HepG2 (cell line): Measurements from ENCODE around the gene MRPL58. TPM values are rescaled to one million over a fixed set of nuclear protein-coding genes. Genes with fewer than 3 reads are reported as not detected.

ENCODE experiments used
- AGO2 ChIP-seq: fragments of 200-400 bp; formaldehyde crosslinking; optimal IDR thresholded peaks from 2 replicates; pipeline ENCODE3; 2017; ENCODE audit warnings: mild to moderate bottlenecking, low read depth, low read length, moderate library complexity
- BCL6 ChIP-seq: IDR thresholded peaks from 2 replicates; pipeline ENCODE4 v1.6.1; 2016; ENCODE audit warnings: missing genetic modification reagents, missing compliant biosample characterization
- CBFB ChIP-seq: sonication (generic); formaldehyde crosslinking; IDR thresholded peaks from 2 replicates; pipeline ENCODE4 v1.4.0; 2020; ENCODE audit warnings: missing genetic modification reagents
- ELF3 ChIP-seq: IDR thresholded peaks from 2 replicates; pipeline ENCODE4 v1.6.1; 2016; ENCODE audit warnings: missing genetic modification reagents, missing compliant biosample characterization
- ETV6 ChIP-seq: sonication (generic); formaldehyde crosslinking; conservative IDR thresholded peaks from 2 replicates; pipeline ENCODE4 v1.4.0; 2020; ENCODE audit warnings: missing genetic modification reagents
- FOXK1 ChIP-seq: sonication (generic); formaldehyde crosslinking; IDR thresholded peaks from 2 replicates; pipeline ENCODE4 v1.4.0; 2020; ENCODE audit warnings: low read depth, missing genetic modification reagents, borderline replicate concordance
- MBD4 ChIP-seq: IDR thresholded peaks from 2 replicates; pipeline ENCODE4 v1.6.1; 2012; ENCODE audit warnings: low read length, inconsistent platforms, borderline replicate concordance
- MIER3 ChIP-seq: IDR thresholded peaks from 2 replicates; pipeline ENCODE4 v1.6.1; 2016; ENCODE audit warnings: missing compliant biosample characterization, borderline replicate concordance
- NKX3-1 ChIP-seq: sonication (generic); formaldehyde crosslinking; IDR thresholded peaks from 2 replicates; pipeline ENCODE4 v1.5.0; 2020; ENCODE audit warnings: missing genetic modification reagents
- PCBP2 ChIP-seq: fragments of 200-400 bp; formaldehyde crosslinking; optimal IDR thresholded peaks from 2 replicates; pipeline ENCODE3; 2018; ENCODE audit warnings: low read length, low read depth; ENCODE audit not compliant: poor library complexity, severe bottlenecking
- SMARCC2 ChIP-seq: fragments of 450-650 bp; IDR thresholded peaks from 2 replicates; pipeline ENCODE4 v1.6.1; 2017; ENCODE audit warnings: antibody characterized with exemption, mild to moderate bottlenecking
- SRSF4 ChIP-seq: fragments of 200-400 bp; formaldehyde crosslinking; IDR thresholded peaks from one replicate; pipeline ENCODE4 v1.6.1; 2018; ENCODE audit warnings: mild to moderate bottlenecking, low read depth, low read length, moderate library complexity; ENCODE audit not compliant: poor library complexity, severe bottlenecking
- ZNF160 ChIP-seq: sonication (generic); formaldehyde crosslinking; IDR thresholded peaks from 2 replicates; pipeline ENCODE4 v1.8.0; 2022; ENCODE audit warnings: mild to moderate bottlenecking, inconsistent platforms, missing genetic modification reagents
- ZNF891 ChIP-seq: sonication (generic); formaldehyde crosslinking; IDR thresholded peaks from 2 replicates; pipeline ENCODE4 v1.5.0; 2020; ENCODE audit warnings: mild to moderate bottlenecking, missing genetic modification reagents
- polyA plus RNA-seq, 8 experiments: library from polyadenylated mRNA; depleted of rRNA in 3 of 8; stranded (reverse) in 7 of 8; unstranded in 1 of 8; fragments of >200 nt; fragmentation: Illumina TruSeq in 4 of 8; extraction: Trizol in 4 of 8; gene quantifications; 2 replicates each; pipeline versions ENCODE4 v1.2.1 to v1.2.3, GENCODE V29; 2011 to 2016; ENCODE audit warnings: low read depth in 4 of 8, missing spikeins in 1 of 8, mixed read lengths in 1 of 8; ENCODE audit not compliant: insufficient read depth in 1 of 8
- total RNA-seq, 5 experiments: library from RNA; depleted of rRNA; stranded (reverse); fragments of >200 nt; fragmentation: Illumina TruSeq; extraction: Trizol; gene quantifications; 2 replicates each; pipeline ENCODE4 v1.2.3, GENCODE V29; 2016; ENCODE audit warnings: low read depth in 1 of 5
- TF ChIP-seq, protein P1 (sequence below): conservative IDR thresholded peaks from 2 replicates; pipeline ENCODE4 v1.6.1; 2018; ENCODE audit warnings: missing genetic modification reagents
- TF ChIP-seq, protein P2 (sequence below): sonication (generic); formaldehyde crosslinking; IDR thresholded peaks from 2 replicates; pipeline ENCODE4 v1.5.1; 2020; ENCODE audit warnings: mild to moderate bottlenecking, missing genetic modification reagents
- TF ChIP-seq, protein P3 (sequence below), 2 experiments: sonication (generic) in 1 of 2; formaldehyde crosslinking in 1 of 2; IDR thresholded peaks; 2 replicates each; pipeline versions ENCODE4 v1.4.0 to v1.6.1; 2018 to 2020; ENCODE audit warnings: missing genetic modification reagents in 2 of 2, borderline replicate concordance in 1 of 2, low read depth in 1 of 2, mild to moderate bottlenecking in 1 of 2, missing biosample characterization in 1 of 2
- TF ChIP-seq, protein P4 (sequence below): sonication (generic); formaldehyde crosslinking; IDR thresholded peaks from 2 replicates; pipeline ENCODE4 v1.4.0; 2020; ENCODE audit warnings: missing genetic modification reagents, low read depth, mild to moderate bottlenecking, borderline replicate concordance
- TF ChIP-seq, protein P5 (sequence below): fragments of 450-650 bp; IDR thresholded peaks from 2 replicates; pipeline ENCODE4 v1.6.1; 2016

Gene MRPL58
- total and polyA plus RNA-seq, 2 of the 13 experiments (the other 11 are each of a cell fraction or from before 2014, with no cell fraction given), result 44.9 to 68.9 TPM

DNA sequence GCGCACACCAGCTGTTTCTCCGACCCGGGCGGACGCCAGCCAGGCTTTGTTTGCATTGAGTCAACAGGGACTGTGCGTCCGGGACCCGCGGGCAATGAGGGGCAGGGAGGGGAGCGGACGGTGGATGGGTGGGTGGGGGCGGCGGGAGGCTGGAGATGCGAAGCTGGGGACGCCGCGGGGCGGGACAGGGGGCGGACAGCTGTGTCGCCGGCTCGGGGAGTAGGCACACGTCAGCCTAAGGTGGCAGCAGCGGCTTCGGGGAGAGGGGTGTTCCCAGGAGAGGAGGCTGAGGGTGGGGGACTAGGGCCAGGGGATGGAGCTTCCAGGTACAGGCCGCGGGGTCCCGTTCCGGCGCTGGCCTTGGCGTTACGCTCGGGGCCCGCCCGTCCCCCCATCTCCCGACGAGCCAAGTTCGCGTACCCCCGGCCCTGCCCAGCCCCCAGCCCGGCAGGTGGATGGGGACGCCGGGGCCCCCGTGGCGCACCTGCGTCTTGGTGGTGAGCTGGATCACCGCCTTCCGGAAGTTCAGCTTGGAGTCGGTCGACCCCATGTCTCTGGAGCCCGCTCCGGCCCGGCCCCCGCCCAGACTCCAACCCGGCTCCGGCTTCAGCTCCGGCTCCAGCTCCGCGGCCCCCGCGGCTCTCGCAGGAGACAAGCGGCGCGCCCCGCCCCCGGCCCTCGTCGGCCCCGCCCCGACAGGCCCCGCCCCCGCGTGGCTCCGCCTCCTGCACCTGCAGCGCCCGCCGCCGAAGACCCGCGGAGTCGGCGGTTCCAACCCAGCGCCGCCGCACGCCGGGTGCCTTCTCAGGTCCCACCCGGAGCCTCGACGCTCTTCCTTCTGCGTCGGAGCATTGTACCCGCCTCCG, 40.1 kb upstream of the MRPL58 start, which contains the start of gene HID1 (continued):
- TF ChIP-seq CBFB (CRISPR knock-in tag) (0 out of 2 replicates have a peak, but pooled peaks have one; percentile 5), AGO2 (no peak), SMARCC2 (no peak), ETV6 (CRISPR knock-in tag) (no peak), BCL6 (CRISPR knock-in tag) (peak; percentile 65), FOXK1 (CRISPR knock-in tag) (peak; percentile 53; the same call in 1 of the 2 replicates), SRSF4 (no peak), ELF3 (CRISPR knock-in tag) (0 out of 2 replicates have a peak, but pooled peaks have one; percentile 34), NKX3-1 (CRISPR knock-in tag) (no peak), MIER3 (no peak), ZNF160 (CRISPR knock-in tag) (0 out of 2 replicates have a peak, but pooled peaks have one; percentile 15), ZNF891 (CRISPR knock-in tag) (peak; percentile 67; the same call in 1 of the 2 replicates), MBD4 (no peak), PCBP2 (no peak)
- TF ChIP-seq, protein P1, sequence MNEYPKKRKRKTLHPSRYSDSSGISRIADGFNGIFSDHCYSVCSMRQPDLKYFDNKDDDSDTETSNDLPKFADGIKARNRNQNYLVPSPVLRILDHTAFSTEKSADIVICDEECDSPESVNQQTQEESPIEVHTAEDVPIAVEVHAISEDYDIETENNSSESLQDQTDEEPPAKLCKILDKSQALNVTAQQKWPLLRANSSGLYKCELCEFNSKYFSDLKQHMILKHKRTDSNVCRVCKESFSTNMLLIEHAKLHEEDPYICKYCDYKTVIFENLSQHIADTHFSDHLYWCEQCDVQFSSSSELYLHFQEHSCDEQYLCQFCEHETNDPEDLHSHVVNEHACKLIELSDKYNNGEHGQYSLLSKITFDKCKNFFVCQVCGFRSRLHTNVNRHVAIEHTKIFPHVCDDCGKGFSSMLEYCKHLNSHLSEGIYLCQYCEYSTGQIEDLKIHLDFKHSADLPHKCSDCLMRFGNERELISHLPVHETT (CRISPR knock-in tag), result no peak; the same call in 1 of the 2 replicates
- TF ChIP-seq, protein P2, sequence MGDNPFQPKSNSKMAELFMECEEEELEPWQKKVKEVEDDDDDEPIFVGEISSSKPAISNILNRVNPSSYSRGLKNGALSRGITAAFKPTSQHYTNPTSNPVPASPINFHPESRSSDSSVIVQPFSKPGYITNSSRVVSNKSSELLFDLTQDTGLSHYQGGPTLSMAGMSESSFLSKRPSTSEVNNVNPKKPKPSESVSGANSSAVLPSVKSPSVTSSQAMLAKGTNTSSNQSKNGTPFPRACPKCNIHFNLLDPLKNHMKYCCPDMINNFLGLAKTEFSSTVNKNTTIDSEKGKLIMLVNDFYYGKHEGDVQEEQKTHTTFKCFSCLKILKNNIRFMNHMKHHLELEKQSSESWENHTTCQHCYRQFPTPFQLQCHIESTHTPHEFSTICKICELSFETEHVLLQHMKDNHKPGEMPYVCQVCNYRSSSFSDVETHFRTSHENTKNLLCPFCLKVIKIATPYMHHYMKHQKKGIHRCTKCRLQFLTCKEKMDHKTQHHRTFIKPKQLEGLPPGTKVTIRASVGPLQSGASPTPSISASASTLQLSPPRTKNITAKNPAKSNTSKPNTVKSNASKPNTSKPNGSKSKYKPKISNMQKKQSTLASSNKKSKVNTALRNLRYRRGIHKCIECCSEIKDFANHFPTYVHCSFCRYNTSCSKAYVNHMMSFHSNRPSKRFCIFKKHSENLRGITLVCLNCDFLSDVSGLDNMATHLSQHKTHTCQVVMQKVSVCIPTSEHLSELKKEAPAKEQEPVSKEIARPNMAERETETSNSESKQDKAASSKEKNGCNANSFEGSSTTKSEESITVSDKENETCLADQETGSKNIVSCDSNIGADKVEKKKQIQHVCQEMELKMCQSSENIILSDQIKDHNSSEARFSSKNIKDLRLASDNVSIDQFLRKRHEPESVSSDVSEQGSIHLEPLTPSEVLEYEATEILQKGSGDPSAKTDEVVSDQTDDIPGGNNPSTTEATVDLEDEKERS, result peak; percentile 76; the same call in 1 of the 2 replicates
- TF ChIP-seq, protein P3, sequence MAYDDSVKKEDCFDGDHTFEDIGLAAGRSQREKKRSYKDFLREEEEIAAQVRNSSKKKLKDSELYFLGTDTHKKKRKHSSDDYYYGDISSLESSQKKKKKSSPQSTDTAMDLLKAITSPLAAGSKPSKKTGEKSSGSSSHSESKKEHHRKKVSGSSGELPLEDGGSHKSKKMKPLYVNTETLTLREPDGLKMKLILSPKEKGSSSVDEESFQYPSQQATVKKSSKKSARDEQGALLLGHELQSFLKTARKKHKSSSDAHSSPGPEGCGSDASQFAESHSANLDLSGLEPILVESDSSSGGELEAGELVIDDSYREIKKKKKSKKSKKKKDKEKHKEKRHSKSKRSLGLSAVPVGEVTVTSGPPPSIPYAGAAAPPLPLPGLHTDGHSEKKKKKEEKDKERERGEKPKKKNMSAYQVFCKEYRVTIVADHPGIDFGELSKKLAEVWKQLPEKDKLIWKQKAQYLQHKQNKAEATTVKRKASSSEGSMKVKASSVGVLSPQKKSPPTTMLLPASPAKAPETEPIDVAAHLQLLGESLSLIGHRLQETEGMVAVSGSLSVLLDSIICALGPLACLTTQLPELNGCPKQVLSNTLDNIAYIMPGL (CRISPR knock-in tag; IDR thresholded peaks at IDR 0.05; ENCODE audit: borderline replicate concordance in 1 of 2, low read depth in 1 of 2), result 0 out of 4 replicates have a peak, but pooled peaks have one; percentile 43 to 73
- TF ChIP-seq, protein P4, sequence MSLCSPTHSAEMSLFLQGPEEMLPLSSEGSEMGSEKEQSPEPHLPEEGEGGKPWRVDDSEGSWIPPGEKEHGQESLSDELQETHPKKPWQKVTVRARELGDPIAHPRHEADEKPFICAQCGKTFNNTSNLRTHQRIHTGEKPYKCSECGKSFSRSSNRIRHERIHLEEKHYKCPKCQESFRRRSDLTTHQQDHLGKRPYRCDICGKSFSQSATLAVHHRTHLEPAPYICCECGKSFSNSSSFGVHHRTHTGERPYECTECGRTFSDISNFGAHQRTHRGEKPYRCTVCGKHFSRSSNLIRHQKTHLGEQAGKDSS (CRISPR knock-in tag), result 0 out of 2 replicates have a peak, but pooled peaks have one; percentile 18
- TF ChIP-seq, protein P5, sequence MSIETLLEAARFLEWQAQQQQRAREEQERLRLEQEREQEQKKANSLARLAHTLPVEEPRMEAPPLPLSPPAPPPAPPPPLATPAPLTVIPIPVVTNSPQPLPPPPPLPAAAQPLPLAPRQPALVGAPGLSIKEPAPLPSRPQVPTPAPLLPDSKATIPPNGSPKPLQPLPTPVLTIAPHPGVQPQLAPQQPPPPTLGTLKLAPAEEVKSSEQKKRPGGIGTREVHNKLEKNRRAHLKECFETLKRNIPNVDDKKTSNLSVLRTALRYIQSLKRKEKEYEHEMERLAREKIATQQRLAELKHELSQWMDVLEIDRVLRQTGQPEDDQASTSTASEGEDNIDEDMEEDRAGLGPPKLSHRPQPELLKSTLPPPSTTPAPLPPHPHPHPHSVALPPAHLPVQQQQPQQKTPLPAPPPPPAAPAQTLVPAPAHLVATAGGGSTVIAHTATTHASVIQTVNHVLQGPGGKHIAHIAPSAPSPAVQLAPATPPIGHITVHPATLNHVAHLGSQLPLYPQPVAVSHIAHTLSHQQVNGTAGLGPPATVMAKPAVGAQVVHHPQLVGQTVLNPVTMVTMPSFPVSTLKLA, result no peak
